ENCODE results near the gene SLC16A14.

SLC16A14 gene

DNA sequence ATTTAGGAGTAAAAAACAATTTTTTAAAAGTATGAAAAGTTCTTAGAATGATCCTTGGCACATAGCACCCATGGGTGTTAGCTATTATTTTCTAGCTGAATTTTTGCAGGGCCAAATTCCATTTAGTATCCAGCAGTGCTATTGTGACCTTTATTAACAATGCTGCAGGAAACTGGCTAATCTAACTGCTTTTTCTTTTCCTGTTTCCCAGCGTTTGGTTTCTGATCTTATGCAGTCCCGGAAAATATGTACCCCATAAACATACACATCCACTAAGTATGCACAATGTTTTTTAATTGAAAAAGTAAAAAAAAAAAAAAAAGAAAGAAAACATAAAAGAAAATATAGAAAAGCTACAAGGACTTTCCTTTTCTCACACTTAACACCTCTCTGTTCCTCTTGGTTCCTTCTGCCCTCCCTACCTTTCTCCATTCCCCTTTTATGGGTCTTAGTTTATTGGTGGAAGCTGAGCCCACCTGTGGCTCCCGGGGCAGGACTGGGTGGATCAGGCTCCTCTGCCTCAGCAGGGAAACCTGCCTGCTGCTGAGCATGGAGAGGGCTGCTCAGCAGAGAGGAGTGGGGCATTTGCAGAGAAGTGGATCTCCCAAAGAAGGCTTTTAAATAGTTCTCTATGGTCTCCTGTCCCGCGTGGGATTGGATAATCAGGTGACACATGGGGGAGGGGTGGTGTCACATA, 9.3 kb upstream of the SLC16A14 start:
- no peak for DNase-seq (ENCODE audit: extremely low spot score)
- POLR2A ChIA-PET, result interaction anchor here (0.6 kb wide), 1 partner anchor 111 kb away, joined by 6 read pairs; no protein-coding TSS in a partner anchor
- CTCF ChIA-PET, result interaction anchor here (1.2 to 4.5 kb wide), 3 partner anchors 11 to 18 kb away, joined by 3 to 32 read pairs (median 5); partner anchors contain the start of gene SLC16A14
- TF ChIP-seq, protein P1, sequence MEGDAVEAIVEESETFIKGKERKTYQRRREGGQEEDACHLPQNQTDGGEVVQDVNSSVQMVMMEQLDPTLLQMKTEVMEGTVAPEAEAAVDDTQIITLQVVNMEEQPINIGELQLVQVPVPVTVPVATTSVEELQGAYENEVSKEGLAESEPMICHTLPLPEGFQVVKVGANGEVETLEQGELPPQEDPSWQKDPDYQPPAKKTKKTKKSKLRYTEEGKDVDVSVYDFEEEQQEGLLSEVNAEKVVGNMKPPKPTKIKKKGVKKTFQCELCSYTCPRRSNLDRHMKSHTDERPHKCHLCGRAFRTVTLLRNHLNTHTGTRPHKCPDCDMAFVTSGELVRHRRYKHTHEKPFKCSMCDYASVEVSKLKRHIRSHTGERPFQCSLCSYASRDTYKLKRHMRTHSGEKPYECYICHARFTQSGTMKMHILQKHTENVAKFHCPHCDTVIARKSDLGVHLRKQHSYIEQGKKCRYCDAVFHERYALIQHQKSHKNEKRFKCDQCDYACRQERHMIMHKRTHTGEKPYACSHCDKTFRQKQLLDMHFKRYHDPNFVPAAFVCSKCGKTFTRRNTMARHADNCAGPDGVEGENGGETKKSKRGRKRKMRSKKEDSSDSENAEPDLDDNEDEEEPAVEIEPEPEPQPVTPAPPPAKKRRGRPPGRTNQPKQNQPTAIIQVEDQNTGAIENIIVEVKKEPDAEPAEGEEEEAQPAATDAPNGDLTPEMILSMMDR (IDR thresholded peaks at IDR 0.05; ENCODE audit: control extremely low read depth, extremely low read depth, low read depth, missing control alignments), result no peak

DNA sequence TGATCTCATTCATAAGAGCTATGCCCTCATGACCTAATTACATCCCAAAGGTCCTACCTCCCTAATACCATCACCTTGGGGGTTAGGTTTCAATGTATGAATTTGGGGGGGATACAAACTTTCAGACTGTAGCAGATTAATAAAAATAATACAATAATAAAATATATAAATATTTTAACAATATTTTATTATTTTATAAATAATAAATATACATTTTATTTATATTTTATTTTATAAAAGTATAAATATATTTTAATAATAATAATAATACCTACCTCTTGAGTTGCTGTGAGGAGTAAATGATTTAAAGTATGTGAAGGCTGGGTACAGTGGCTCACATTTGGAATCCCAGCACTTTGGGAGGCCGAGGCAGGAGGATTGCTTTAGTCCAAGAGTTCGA, 8.1 kb upstream of the SLC16A14 start:
- TF ChIP-seq, protein P1 (IDR thresholded peaks at IDR 0.05; ENCODE audit: control extremely low read depth, extremely low read depth, low read depth, missing control alignments), result no peak
- ChIA-PET POLR2A (no interaction called here), CTCF (interaction anchor here (1.2 to 4.5 kb wide), 3 partner anchors 10 to 17 kb away, joined by 3 to 32 read pairs (median 5); partner anchors contain the start of gene SLC16A14)
- DNase-seq (ENCODE audit: extremely low spot score), result no peak

DNA sequence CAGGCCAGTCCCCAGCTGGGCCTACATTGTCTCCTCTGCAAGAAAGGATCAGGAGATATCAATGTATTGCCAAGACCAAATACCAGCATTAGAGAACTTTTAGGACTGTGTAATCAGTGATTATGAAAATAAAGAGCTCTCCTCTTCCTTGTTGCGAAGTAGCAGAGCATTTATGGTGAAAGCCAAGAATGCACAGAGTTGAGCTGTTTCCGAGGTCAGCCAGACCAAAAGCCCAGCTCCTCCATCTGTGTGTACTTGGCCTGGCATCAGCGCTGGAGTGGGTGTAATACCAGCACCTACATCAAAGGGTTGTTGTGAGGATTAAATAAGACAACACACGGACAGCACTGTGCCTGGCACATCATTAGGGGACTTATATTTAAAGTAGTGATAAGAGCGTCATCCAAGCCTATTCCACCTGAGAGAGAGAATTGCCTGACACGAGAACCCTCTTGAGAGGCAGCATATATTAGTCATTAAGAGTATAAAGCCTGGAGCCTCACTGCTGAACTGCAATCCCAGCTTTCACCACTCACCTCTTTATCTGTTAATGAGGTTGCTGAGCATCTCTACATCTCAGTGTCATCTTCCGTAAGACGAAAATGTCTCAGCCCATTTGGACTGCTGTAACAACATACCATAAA, 7.4 kb upstream of the SLC16A14 start:
- DNase-seq (ENCODE audit: extremely low spot score), result no peak
- ChIA-PET POLR2A (no interaction called here), CTCF (interaction anchor here (4.5 kb wide), 1 partner anchor 9 kb away, joined by 32 read pairs; the partner anchor contains the start of gene SLC16A14)
- TF ChIP-seq, protein P1 (IDR thresholded peaks at IDR 0.05; ENCODE audit: control extremely low read depth, extremely low read depth, low read depth, missing control alignments), result no peak

DNA sequence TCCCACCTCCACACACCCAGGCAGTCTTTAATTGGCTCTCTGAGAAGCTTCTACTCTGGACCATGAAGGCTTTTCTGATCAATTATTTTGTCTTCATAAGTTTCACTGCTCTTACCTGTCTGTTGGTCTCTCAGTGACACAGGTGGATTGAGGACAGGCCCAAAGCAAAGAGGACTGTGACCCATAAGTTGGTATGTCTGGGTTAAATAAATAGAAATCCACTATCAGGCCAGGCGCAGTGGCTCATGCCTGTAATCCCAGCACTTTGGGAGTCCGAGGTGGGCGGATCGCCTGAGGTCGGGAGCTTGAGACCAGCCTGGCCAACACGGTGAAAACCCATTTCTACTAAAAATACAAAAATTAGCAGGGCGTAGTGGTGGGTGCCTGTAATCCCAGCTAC, 2.7 kb upstream of the SLC16A14 start:
- ChIA-PET POLR2A (no interaction called here), CTCF (interaction anchor here (1.5 kb wide), 1 partner anchor 10 kb away, joined by 3 read pairs; no protein-coding TSS in a partner anchor)
- no peak for DNase-seq (ENCODE audit: extremely low spot score)
- TF ChIP-seq, protein P1 (IDR thresholded peaks at IDR 0.05; ENCODE audit: control extremely low read depth, extremely low read depth, low read depth, missing control alignments), result no peak

DNA sequence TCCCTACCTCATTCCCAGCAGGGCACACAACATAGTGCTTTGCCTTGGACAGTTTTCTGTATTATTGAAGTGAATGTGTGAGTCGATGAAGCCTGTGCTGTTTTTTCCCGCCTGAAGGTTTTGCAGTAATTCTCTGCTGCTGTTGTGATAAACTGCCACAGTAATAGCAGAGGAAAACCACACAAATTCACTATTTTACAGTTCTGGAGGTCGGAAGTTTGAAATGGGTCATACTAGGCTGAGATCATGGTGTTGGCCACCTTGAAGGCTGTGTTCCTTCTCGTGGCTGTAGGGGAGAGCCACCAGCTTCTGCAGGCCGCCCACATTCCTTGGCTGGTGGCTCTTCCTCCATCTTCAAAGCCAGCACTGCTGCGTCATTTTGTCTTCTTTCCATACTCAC, 678 bp upstream of the SLC16A14 start:
- TF ChIP-seq, protein P1 (IDR thresholded peaks at IDR 0.05; ENCODE audit: control extremely low read depth, extremely low read depth, low read depth, missing control alignments), result no peak
- POLR2A ChIA-PET, result no interaction called here
- no peak for DNase-seq (ENCODE audit: extremely low spot score)
- CTCF ChIA-PET, result interaction anchor here (1.3 to 8.7 kb wide), 8 partner anchors 10 to 268 kb away, joined by 3 to 103 read pairs (median 12); no protein-coding TSS in a partner anchor

DNA sequence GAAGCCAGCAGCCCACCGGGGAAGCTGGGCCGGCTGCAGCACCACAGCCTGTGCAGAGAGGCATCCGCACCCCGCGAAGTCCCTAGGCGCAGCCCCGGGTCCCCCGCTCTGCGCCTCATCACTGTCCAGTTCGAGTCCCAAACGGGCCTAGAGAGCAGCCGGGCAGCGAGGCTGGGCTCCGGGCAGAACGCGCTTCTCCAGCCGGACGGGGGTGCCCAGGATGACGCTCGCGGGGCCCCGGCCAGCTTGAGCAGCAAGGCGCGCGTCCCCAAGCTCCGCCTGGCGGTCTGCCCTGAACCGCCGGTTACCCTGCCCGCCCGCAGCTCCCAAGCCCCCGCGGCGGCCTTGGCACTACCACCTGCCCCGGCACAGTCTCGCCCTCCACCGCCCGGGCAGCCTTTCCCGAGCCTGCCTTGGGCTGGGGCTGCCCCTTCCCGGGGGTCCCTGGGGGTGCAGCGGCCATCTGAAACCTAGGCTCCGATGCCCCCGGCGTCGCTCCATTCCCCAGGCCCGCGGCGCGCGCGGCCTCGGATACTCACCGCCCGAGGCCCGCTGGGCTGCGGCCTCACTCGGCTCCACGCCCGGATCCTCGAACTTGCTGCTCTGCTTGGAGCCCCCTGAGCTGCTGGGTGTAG, 591 bp downstream of the SLC16A14 start:
- ChIA-PET CTCF (interaction anchor here (0.6 to 8.7 kb wide), 33 partner anchors 8 to 746 kb away, joined by 3 to 103 read pairs (median 5); partner anchors contain the start of gene SP140), POLR2A (no interaction called here)
- DNase-seq (ENCODE audit: extremely low spot score), result peak; percentile 53

More for the DNA sequence above, 591 bp downstream of the SLC16A14 start:
- TF ChIP-seq, protein P1 (IDR thresholded peaks at IDR 0.05; ENCODE audit: control extremely low read depth, extremely low read depth, low read depth, missing control alignments), result peak; percentile 29
